HG02623 (cell line): ENCODE results near the gene HOTAIR.

ENCODE experiments used
- ATAC-seq: cut with Tn5 transposase; IDR thresholded peaks from one replicate; pipeline ENCODE4 v1.9.1; 2021; ENCODE audit warnings: moderate library complexity; ENCODE audit not compliant: unreplicated experiment

HOTAIR gene

DNA sequence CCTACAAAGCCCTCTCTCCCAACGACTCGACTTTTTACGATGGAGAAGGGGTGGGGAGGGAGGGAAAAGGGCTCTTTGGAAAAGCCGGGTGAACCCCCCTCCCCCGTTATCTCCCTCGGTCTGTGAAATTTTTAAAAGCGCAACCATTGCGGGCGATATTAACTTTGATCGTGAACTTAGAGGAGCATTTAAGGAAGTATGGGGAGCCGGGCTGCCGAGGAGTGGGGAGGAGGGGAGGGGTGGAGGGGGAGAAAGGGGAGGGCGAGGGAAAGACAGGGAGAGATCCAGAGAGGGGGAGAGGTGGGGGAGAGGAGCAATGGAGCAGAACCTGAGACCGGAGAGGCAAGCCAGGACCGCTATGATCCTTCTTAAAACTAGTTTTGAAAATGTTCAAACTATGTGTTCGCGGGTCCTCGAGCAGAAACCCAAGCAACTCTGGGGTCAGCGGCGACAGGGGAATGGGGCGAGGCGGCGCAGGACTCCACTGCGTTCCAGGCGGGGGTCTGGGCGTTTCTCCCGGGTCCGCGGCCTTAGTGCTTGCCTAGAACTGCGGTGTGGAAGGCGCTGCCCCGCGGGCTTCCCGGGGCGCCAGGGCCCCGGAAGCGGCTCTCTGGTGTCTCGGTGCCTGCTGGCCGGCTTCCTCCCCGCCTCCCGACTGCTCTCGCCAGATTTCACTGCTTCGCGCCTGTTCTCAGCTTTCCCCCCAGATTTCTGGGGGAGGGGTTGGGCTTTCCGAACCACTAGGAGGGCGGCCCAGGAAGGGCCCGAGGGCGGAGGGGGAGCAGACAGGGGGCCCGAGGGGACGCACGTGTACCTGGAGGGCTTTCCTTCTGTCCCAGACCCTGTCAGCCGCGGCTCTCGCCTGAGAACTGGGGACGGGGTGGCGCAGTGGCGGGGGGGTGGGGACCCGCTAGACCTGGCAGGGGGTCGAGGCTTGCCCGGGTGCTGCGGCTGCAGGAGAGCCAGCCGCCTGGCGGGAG, at the start of gene HOTAIR:
Gene HOTAIR (minus strand): TSS at position 871 of the 980 bp plus-strand sequence.
- ATAC-seq: no peak

DNA sequence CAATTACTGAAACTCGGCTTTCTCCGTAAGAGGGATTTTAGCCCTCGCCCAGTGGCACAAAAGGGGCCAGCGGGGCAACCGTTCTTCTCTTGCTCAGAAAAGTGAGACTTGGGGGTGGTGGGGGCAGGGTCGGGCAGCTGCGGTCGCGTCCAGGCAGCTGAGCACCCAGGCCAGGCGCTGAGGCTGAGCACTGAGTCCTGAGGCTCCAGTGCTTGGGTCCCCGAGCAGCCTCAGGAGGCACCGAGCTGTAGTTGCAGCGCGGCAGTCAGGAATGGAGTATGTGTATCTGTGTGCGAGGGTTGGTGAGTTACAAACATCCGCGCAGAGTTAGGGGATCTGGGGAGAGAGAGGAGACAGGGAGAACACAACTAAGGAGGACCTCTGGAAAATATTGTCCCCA, 49.4 kb upstream of the HOTAIR start:
- no peak for ATAC-seq

DNA sequence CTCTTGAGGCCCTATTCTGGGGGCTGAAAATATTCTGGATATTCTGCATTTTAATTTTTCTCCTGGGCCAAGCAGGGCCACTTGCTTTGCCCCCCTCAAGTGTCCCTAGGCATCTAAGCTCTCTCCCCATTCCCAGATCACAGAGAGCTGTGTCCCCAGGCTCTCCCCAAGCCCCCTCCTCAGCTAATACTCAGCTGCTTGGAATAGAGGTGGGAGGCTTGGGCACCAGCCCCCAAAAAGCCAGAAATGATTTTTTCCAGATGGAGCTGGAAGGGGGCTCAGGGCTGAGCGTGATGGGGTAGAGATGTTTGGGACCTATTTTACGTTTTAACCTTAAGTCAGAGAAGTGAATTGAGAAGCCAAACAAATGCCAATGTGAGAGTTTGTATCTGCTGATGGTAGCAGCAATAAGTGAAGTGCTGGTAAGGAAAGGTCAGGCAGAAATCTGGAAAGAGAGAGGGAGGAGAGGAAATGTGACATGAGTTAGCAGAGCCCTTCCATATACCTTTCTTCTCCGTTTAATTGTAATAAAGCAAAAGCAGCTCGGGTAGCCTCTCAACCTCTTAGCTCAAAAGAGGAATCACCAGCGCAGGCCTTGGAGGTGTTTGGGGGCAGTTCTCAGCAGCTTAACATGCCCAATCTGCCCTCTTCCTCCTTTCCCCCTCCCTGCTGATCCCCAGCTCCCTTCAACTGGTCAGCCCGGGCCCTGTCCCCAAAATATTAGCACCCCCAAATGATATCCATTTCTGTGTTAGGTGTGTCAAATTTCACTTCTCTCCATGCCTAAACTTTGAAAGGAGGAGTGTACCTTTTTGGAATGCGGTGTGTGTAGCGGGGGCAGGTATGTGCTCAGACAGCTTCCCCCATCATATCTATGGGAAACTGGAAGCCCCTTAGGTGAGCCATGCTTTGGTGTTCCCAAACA, 48.5 kb upstream of the HOTAIR start:
- no peak for ATAC-seq

DNA sequence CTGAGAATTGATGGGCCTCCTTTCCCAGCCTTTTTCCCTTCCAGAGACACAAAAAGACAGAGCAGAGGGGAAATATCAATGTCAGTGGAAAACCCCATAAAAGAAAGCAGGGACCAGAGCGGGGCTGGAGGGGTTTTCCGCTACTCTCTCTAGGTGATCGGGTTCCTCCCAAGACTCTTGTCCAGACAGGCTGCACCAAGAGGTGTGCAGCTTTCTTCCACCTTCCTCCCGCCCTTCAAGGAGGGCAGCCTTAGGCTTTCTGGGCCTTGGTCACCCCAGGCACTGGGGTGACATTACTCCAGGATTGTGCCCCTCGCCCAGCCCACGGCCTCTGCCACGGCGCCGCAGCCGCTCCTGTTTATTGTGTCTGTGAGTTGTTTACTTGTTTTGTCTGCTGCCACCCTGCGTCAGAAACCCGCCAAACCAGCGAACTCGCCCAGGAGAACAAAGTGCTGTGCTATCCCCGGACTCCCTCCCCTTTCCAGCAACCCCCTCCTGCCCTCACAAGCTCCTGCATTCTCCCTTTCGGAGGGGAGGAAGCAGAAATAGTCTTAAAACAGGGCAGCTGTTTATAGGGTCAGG, 46.8 kb upstream of the HOTAIR start:
- no peak for ATAC-seq

DNA sequence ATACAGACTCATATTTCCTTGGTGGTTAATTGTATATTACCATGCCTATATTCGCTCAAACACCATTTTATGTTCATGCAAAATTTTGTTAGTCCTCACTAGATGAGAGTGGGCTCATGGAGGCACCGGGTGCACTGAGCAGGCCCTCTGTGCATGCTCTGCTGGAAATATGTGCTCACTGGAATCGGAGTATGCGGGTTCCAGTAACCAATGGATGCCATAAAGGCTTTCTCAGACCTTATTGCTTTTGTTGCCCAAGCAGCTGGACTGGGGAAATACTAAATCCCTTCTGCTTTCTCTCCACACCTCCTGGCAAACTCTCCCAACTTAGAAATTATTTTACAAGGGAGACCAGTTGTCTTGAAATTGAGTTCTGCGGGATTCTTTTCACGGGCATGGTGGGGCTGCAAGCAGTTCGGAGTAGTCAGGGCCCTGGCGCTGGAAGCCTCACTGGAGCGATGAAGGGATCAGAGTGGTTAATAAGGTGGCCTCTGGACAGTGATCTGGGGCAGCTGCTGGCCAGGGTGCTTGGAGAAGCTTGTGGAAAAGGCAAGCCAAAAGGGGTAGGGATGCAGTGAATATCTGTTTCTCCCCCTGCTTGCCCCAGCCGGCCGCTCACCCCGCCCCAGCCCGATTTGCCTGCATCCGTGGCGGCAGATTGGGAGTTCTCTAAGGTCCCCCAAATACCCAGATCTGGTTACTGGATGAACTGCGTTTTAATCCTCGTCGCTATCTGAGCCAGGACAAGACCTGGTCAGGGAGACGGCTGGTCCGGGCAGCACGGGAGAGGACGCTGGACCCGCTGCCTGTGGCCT, 46.0 kb upstream of the HOTAIR start:
- no peak for ATAC-seq

DNA sequence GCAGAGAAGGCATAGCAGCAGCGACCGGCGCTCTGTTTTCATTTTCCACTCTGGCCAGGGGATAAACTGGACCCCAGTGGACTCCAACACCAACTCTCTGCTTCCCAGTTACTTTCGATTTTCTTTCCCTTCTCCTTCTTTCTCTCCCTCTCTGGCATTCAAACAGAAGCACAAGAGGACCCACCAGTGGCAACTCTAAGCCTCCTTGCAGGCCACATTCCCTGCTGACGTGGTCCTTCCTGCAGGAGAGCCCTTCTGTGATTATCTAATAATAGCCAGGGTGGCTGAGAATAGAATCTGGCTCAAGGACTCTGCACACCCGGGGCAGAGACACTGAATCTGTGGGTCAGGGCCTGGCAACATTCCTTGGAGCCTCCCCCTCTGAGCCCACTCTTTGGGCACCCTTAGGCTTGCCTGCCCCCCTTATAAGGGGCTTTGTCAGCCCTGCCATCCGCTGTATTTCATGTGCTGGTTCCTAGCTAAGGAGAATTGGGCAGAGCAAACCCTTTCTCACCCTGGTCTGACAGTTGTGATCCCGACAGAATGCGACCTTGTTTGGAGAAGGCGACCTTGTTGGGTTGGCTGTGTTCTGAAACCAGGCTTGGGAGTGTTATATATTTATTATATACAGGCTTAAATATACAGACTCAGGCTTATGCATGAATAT, 45.3 kb upstream of the HOTAIR start:
- no peak for ATAC-seq

DNA sequence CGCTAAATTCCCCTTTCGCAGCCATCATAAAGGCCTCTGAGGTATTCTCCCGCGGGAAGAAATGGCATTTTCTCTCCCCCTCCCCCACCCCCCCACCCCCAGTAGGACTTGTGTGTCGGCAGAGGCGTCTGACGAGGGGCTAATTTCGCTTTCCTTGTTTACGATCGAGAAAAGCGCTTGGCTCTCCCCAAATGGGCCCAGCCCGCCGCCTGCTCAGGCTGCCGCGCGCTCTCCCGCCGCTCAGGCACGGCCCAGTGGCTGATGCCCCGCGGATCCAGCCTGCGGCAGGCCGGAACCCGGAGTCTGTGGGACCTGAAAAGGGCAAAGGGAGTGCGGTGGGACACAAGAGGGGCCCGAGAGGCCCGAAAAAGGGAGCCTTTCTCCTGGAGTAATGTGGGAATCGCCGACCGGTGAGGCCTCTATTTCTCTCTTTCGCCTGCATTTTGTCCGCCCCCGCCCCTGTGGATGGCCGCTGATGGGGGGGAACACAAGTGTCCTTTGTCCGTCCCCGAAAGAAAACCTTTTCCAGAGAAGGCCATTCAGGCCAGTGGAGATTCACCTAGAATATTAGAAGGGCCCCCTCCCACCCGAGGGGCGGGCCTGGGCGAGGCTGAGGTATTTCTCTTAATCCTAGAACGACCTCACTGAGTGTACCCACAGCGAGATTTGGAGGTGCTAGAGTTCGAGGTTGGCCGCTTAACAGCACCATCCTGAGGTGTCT, 44.5 kb upstream of the HOTAIR start:
- no peak for ATAC-seq

DNA sequence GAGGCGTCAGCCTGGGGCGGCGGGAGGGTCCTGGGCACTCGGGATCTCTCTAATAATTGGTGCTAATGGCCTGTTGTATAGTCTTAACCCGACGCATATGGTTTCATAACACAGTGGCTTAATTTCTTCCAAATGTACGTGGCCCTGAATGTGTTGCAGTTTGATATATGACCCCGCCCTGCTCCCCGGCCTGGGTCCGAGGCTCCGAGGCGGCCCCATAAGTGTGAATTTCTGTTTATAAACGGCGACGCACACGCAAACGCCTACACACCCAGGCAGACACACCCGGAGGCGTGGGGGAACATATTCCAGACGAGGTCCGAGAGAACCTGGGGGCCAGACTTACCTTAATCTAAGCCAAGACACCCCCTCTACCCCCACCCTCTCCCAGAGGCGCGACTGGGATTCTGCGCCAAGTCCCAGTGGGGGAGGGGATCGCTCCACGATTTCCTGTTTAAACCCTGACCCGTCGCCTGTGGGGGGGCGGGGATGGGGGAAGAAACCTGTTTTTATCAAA, 43.8 kb upstream of the HOTAIR start:
- no peak for ATAC-seq

DNA sequence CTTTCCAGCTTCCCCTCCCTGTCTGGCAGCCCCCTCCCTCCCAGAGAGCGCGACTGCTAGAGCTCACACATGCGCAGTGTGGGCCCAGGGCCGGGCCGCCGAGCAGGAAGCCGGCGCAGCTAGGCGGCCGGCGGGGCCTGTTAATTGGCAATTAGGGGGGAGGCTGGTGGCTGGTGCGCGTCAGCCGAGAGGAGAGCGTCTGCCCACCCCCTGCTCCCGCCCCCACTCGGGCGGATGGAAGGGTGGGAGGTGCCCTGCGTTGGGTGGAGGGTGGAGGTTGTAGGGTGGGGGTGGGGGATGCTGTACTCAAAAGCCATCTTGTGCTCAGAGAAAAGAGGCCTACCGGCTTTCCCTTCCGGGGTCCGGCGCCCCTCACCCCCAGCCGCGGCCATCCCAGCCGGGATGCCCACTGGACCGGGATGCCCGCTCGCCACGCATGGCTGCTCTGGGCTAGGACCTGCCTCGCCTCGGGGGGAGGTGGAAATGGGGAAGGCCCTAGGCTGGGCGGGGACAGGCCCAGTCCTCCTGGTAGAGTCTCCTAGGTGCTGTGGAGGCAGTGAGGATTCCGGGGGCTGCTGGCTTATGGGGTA, 43.2 kb upstream of the HOTAIR start:
- peak; percentile 72 for ATAC-seq

DNA sequence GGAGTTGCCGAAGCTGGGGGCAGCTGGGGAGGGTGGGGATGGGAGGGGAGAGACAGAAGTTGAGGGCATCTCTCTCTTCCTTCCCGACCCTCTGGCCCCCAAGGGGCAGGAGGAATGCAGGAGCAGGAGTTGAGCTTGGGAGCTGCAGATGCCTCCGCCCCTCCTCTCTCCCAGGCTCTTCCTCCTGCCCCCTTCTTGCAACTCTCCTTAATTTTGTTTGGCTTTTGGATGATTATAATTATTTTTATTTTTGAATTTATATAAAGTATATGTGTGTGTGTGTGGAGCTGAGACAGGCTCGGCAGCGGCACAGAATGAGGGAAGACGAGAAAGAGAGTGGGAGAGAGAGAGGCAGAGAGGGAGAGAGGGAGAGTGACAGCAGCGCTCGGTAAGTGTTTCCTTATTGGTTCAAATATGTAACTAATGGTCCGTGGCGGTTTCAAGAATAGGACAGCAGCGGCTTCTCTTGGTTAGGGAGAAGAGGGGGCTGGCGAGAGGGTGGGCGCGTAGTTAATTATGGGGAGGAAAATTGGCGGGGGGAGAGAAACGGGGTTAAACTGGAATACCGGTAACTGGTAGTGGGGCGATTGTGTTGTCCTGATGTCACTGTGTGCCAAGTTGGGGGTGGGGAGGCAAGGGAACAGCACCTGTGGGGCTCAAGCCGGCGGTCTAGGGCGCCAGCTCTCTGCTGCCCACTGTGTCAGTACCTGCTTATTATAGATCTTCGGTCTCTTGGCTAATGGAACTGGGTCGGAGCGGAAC, 42.5 kb upstream of the HOTAIR start:
- ATAC-seq: no peak

DNA sequence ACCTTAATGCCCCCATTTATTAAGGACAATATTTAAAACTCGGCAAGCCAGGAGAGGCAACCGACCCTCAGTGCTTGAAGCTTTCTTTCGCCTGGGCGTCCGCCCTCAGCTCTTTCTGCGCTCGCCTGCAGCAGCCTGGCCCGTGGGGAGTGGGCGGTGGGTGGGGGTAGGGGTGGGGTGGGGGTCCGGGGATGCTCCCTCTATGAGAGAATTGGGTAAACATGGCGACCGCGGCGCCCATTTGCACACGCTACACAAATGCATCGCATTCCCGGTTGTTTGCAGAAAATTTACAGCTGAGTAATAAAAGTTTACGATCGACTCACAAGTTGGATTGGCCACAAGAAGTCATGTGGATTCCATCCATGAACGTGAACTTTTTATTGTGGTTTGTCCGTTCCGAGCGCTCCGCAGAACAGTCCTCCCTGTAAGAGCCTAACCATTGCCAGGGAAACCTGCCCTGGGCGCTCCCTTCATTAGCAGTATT, 41.8 kb upstream of the HOTAIR start:
- no peak for ATAC-seq

DNA sequence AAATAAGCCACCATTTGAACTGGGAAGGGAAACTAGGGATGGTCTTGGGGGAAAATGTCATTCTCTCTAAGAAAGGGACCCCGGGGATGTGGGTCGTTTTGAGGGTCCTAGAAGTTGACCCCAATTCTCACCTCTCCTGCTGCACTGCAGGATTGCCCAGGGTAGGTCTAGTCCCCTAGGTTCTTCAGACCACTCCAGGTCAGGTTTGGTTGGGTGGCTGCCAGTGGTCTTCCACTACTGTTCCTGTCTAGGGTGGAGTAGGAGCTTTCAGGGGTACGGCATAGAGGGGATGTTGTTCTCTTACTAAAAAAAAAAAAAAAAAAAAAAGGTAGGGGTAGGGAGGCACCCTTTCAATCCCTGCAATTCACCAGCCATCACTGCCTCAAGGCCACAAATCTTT, 41.3 kb upstream of the HOTAIR start:
- ATAC-seq: no peak

DNA sequence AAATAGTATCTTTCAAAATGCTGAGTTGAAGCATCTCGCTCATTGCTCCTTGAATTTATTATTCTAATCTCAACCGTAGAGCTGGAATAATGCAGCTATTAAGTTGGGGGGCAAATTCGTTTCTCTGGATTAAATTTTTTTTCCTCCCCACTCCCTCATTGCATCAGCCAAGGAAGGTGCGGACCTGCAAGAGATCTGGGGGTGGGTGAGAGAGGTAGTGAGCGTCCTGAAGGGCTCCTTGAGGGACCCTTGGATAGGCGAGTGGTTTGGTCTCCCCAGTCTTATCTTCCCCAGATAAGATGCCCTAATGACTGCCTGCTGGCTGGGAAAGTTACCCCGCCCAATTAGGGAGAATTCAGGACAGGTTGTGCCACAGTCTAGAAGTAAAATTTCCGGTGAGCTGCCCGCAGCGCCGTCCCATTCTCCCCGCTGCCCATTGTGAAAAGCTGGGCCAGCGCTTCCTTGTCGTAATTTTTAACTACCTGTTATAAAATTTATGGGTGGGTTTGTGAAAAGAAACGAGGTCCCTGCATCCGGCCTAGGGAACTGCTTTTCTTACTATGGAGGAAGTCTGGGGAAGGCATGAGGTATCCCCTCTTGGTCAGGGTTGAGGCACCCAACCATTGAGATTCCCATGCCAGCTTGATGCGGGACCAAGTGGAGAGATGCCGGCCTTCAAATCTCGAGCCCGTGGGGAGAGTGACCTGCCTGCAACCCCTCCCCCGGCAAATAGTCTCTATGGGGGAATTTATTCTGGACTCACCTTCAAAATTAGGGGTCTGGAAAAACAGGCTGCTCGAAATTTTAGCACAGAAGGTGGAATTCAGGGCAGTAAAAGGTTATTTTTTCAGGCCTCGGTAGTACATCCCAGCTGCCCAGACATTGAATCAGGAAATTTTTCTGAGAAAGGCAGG, 40.5 kb upstream of the HOTAIR start:
- ATAC-seq: no peak

DNA sequence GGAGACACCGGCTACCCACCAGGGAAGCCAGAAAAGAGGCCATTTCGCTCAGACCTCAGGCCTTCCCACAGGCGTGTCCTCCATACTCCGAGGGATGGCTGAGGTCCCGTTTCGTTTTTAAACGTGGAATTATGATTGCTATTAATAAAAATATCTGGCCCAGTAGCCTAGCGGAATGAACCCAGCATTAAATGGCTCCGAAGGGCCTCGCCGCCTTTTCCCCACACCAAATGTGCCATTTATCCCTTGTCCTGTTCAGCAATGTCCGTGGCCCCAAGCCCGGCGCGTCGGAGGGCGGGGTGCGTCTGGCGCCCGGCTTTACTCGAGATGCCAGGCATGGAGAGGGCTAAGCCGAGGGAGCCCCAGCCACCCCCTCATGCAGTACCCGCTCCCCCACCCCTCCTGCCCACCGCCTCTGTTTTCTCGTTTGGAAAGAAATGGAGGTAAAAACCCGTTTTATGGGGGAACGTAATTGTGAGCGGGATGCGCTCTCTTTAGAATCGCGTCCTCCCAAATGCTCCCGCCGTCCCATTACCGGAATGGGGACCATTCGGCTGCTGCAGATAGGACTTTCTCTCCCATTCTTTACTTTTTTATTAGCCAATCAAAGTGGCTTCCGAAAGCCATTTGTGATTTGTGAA, 39.7 kb upstream of the HOTAIR start:
- no peak for ATAC-seq

DNA sequence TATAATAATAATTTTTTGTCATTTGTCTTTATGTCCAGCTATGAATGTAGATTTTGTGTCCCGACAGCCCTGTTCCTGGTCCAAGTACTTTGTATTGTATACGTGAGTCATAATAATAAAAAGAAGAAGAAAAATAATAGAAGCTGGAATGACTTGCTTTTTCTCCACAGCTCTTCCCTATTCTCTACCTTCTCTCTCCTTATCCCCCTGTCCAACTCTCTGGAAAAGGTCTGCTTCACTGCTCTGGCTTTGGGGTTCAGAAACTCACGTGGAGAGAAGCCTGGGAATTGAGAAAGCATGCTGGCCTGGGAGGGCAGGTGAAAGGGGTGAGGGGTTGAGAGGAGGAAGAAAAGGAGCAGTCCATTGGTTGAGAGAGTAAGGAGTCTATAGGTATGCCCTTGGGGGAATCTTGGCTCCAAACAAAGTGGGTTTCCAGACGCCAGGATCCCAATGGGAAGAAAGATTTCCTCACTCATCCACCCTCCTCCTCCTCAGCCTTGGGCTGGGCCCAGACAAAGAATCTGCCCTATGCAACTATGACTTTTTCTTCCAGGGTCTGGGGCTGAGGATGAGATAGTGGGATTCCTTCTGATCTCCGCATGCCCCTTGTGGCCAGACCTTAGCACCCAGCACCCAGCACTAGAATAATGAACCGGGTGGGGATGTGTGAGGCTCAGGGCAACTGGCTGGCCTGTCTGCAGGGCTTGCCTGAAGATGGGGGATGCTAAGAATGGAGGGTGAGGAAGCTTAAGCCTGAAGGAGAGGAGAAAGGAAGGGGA, 38.1 kb upstream of the HOTAIR start:
- no peak for ATAC-seq
